Breast epithelium (tissue), 4 donors: ENCODE data around the gene IL19. TPM values are rescaled to one million over a fixed set of nuclear protein-coding genes. Genes with fewer than 3 reads are reported as not detected.

Experiments used
- DNase-seq, 2 donors: peaks; one replicate each; pipeline ENCODE4 v3.0.0-alpha.2; 2019; ENCODE audit warnings: low spot score in 2 of 2
- H3K27ac ChIP-seq, 2 donors: fragments of 200-600 bp; sonication (generic) in 1 of 2; one replicate each; pipeline ENCODE4 v1.5.1; 2016 to 2019; ENCODE audit warnings: mild to moderate bottlenecking in 1 of 2
- H3K27me3 ChIP-seq, 2 donors: fragments of 200-600 bp; sonication (generic) in 1 of 2; one replicate each; pipeline versions ENCODE4 v1.5.1 to v1.6.0; 2017 to 2019; ENCODE audit warnings: control low read depth in 1 of 2, mild to moderate bottlenecking in 1 of 2
- H3K36me3 ChIP-seq: fragments of 200-600 bp; one replicate; pipeline ENCODE4 v1.5.1; 2019
- H3K4me1 ChIP-seq, 2 donors: fragments of 200-600 bp; sonication (generic); one replicate each; pipeline ENCODE4 v1.5.1; 2016 to 2019; ENCODE audit warnings: control low read depth in 1 of 2
- H3K4me3 ChIP-seq, 3 donors: fragments of 200-600 bp; sonication (generic); 1 replicate in 2 of 3; 2 replicates in 1 of 3; pipeline ENCODE4 v1.5.1; 2016 to 2019; ENCODE audit warnings: mild to moderate bottlenecking in 3 of 3, moderate library complexity in 2 of 3
- H3K9me3 ChIP-seq, 2 donors: fragments of 200-600 bp; sonication (generic) in 1 of 2; one replicate each; pipeline ENCODE4 v1.5.1; 2016 to 2019; ENCODE audit warnings: control low read depth in 1 of 2
- CTCF ChIP-seq, 3 donors: fragments of 450-650 bp; IDR thresholded peaks; one replicate each; pipeline ENCODE4 v1.5.1; 2016 to 2017; ENCODE audit warnings: antibody characterized with exemption in 3 of 3, mild to moderate bottlenecking in 3 of 3, moderate library complexity in 3 of 3
- POLR2A ChIP-seq: fragments of 450-650 bp; IDR thresholded peaks from one replicate; pipeline ENCODE4 v1.6.1; 2016; ENCODE audit warnings: antibody characterized with exemption, mild to moderate bottlenecking, moderate library complexity
- POLR2AphosphoS5 ChIP-seq, 3 donors: sonication (generic); formaldehyde crosslinking; IDR thresholded peaks; one replicate each; pipeline ENCODE4 v1.6.1; 2017; ENCODE audit warnings: antibody characterized with exemption in 3 of 3
- intact Hi-C: fragments of 100-400 bp; cut with DNase I; formaldehyde crosslinking; loops from one replicate; pipeline ENCODE4 v1.15.1; 2023; ENCODE audit warnings: low total_unique reads
- total RNA-seq, 3 donors: library from RNA; depleted of rRNA; stranded (reverse); fragments of >200 nt; gene quantifications; one replicate each; pipeline ENCODE4 v1.1.0, GENCODE V29; 2016

Gene IL19
- total RNA-seq, 3 donors from 2014 or later: not detected

GRCh38 chr1:206788487-206789050 is 18.0 kb downstream of the IL19 start:
- H3K4me3 ChIP-seq: no peak overlapping the region
- H3K36me3 ChIP-seq: no peaks in the 10 kb centered on the region
- no peaks in the 10 kb centered on the region for H3K9me3 ChIP-seq
- no peaks in the 10 kb centered on the region for H3K4me1 ChIP-seq
- no peak overlapping the region for H3K27ac ChIP-seq
- no peak for TF ChIP-seq POLR2A
- no peak for TF ChIP-seq CTCF (IDR thresholded peaks at IDR 0.05)
- no peak for TF ChIP-seq POLR2AphosphoS5 (IDR thresholded peaks at IDR 0.05)
- H3K27me3 ChIP-seq: no peaks in the 10 kb centered on the region
- no peak for DNase-seq
- intact Hi-C loops: no loop called here

GRCh38 chr1:206790502-206791250 is 20.1 kb downstream of the IL19 start:
- Histone ChIP-seq H3K9me3 (no peaks in the 10 kb centered on the region), H3K4me3 (no peak overlapping the region), H3K4me1 (no peaks in the 10 kb centered on the region), H3K27me3 (no peaks in the 10 kb centered on the region), H3K27ac (no peak overlapping the region), H3K36me3 (no peaks in the 10 kb centered on the region)
- no peak for DNase-seq
- intact Hi-C loops: no loop called here
- TF ChIP-seq POLR2AphosphoS5 (IDR thresholded peaks at IDR 0.05) (no peak), POLR2A (no peak), CTCF (IDR thresholded peaks at IDR 0.05) (no peak)

GRCh38 chr1:206792939-206793607 is 22.5 kb downstream of the IL19 start:
- H3K9me3 ChIP-seq: no peaks in the 10 kb centered on the region
- no peaks in the 10 kb centered on the region for H3K4me1 ChIP-seq
- no peak overlapping the region for H3K27ac ChIP-seq
- H3K36me3 ChIP-seq: no peaks in the 10 kb centered on the region
- no peak overlapping the region for H3K4me3 ChIP-seq
- no peak for DNase-seq
- intact Hi-C loops: no loop called here
- TF ChIP-seq POLR2AphosphoS5 (IDR thresholded peaks at IDR 0.05) (no peak), POLR2A (no peak), CTCF (IDR thresholded peaks at IDR 0.05) (no peak)
- no peaks in the 10 kb centered on the region for H3K27me3 ChIP-seq

- Histone ChIP-seq H3K27ac (no peak overlapping the region), H3K36me3 (no peaks in the 10 kb centered on the region), H3K9me3 (no peaks in the 10 kb centered on the region), H3K4me1 (no peaks in the 10 kb centered on the region), H3K4me3 (no peak overlapping the region), H3K27me3 (no peaks in the 10 kb centered on the region)
- intact Hi-C loops: no loop called here
- no peak for TF ChIP-seq CTCF (IDR thresholded peaks at IDR 0.05)
- TF ChIP-seq POLR2A: no peak
- TF ChIP-seq POLR2AphosphoS5 (IDR thresholded peaks at IDR 0.05): no peak
- no peak for DNase-seq
Measured at GRCh38 chr1:206793620-206794019, 23.0 kb downstream of the IL19 start.

GRCh38 chr1:206794294-206794908 is 23.8 kb downstream of the IL19 start:
- no peaks in the 10 kb centered on the region for H3K4me1 ChIP-seq
- no peak for DNase-seq
- TF ChIP-seq CTCF (IDR thresholded peaks at IDR 0.05): no peak
- TF ChIP-seq POLR2AphosphoS5 (IDR thresholded peaks at IDR 0.05): no peak
- no peak for TF ChIP-seq POLR2A
- intact Hi-C loops: no loop called here
- H3K9me3 ChIP-seq: no peaks in the 10 kb centered on the region
- no peaks in the 10 kb centered on the region for H3K27me3 ChIP-seq
- H3K27ac ChIP-seq: no peak overlapping the region
- H3K36me3 ChIP-seq: no peaks in the 10 kb centered on the region
- H3K4me3 ChIP-seq: no peak overlapping the region
